HL-60/S4 treated with phorbol 12-myristate 13-acetate at 8.2 ng/mL for 4 days and 3 days (cell line): ENCODE results near the gene PLAC9.

Source experiments
- in situ Hi-C: fragments of 300-500 bp; cut with MboI; formaldehyde crosslinking; loops from 2 replicates; pipeline ENCODE4 v1.15.0; 2022; ENCODE audit warnings: low sequenced_read_pairs

PLAC9 gene

DNA sequence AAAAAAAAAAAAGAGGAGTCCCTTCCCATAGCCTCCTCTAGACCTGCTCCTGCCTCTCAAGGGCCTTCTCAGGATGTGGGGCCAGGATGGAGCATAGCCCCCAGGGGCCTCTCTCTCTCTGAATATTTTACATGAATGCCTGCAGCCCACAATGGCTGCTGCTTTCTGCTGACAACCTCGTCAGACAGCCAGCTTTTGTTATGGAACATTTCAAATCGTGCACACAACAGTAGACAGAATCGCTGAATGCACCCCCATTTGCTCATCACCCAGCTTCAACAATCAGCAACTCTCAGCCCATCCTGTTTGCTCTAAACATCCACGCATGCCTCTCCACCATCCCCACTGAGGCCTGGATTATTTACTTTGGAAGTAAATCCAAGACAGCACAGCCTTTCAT, 5.4 kb downstream of the PLAC9 start:
- in situ Hi-C loops: no loop called here

DNA sequence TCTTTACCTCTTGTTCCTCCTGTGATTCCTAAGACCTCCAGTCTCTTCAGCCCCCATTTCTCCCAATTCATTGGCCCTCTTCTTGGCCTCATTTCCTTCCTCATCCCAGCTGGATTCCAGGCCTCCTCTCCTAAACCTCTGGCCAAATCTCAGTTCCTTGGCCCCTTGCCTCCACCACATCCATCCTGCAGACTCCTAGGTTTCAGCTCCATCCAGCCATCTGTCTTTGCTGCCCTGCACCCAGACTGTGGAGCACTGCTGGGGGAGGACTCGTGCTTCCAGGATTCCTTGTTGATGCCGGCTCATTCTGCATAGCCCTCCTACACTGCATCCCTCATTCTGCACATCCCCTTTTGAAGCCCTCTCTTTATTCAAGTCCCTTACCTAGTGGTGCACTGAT, 6.7 kb downstream of the PLAC9 start:
- in situ Hi-C loops: no loop called here

DNA sequence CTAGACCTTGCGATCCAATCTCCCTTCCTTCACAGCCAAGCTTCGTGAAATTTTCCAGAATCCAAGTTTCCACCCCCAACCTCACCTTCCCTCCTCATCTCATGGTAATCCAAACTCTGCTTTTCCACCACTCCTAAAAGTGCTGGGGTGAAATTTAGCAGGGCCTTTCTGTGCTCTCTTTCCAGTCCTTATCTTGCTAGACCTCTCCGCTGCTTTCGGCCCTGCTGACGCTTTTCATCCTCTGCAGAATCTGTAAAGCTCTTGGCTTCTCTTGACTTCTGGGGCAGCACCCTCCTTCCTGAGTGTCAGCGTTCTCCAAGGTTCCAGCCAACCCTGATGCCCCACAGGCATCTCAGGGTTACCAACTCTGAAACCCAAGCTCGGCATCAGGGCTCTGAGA, 7.7 kb downstream of the PLAC9 start:
- in situ Hi-C loops: loop anchor here (10.0 kb wide), 1 partner anchor 645 kb away; no protein-coding TSS in a partner anchor

DNA sequence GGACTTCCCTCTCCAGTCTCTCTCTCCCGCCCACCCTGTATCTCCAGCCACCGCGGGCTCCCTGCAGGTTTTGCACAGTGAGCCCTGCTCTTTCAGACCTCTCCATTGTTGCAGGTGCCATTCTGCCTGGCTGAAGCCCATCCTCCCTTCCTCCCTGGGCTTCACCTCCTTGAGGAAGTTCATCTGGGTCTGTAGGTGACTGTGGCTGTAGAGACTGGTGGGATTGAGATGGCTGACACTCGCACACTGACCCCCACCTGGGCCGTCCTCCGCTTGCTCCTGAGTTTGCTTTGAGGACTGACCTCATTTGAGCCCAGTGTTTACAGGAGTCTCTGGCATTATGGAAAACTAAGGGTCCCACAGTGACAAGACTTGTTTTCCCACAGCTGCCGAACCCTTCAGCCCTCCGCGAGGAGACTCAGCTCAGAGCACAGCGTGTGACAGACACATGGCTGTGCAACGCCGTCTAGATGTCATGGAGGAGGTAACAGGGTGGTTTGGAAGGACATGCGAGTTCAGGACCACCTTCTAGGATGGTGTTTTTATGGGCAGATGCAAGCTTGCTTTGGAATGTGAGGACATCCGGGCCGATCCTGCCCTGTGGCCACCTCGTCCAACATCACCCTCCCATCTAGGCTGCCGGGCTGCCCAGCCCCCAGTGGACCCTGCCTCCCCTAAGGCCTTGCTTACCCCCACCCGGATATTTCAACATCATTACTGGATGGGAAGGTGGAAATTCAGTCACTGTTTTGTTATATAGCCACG, 9.3 kb downstream of the PLAC9 start:
- in situ Hi-C loops: loop anchor here (10.0 kb wide), 1 partner anchor 647 kb away; no protein-coding TSS in a partner anchor

DNA sequence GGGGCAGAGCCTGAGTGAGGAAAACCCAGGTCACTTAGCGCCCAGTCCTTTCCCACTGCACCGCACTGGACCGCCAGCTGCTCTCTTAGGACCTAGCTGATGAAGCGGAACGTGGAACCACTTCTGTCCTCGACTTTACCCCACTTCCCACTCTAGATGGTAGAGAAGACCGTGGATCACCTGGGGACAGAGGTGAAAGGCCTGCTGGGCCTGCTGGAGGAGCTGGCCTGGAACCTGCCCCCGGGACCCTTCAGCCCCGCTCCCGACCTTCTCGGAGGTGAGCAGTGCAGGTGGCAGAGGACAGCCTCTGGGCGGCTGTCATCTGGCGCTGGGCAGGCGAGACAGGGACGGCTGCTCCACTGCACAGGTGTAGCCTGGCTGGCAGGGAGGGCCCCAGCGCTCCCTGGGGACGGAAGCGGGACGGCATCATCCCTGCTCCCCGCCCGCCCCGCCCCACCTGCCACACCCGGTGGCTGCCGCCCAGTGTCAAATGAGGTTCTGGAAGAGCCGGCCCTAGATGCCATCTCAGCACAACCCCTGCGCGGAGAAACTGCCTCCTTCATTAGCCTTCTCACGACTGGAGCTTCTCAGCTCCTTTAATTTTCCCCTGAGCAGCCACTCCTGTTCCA, 11.7 kb downstream of the PLAC9 start:
- in situ Hi-C loops: loop anchor here (10.0 kb wide), 1 partner anchor 649 kb away; no protein-coding TSS in a partner anchor

DNA sequence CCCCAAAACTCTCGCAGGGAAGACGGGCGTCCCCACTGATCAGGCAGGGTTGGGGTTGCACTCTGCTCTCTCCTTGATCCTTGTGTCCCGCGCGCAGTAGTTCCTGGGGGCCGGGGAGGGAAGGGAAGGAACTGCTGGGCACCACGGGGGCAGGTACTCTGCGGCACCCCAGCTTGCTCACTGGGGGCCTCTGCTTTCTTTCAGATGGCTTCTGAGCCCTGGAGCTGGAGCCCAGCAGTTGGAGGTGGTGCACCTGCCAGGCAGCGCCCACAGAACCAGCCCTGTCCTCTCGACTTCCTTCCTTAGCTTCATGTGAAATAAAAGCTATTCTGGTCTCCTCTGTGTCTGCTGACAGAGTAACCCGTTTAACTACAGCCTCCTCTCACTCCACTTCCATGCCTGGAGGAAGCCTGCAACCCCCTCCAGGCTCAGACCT, 12.2 kb downstream of the PLAC9 start:
- in situ Hi-C loops: loop anchor here (10.0 kb wide), 1 partner anchor 650 kb away; no protein-coding TSS in a partner anchor

DNA sequence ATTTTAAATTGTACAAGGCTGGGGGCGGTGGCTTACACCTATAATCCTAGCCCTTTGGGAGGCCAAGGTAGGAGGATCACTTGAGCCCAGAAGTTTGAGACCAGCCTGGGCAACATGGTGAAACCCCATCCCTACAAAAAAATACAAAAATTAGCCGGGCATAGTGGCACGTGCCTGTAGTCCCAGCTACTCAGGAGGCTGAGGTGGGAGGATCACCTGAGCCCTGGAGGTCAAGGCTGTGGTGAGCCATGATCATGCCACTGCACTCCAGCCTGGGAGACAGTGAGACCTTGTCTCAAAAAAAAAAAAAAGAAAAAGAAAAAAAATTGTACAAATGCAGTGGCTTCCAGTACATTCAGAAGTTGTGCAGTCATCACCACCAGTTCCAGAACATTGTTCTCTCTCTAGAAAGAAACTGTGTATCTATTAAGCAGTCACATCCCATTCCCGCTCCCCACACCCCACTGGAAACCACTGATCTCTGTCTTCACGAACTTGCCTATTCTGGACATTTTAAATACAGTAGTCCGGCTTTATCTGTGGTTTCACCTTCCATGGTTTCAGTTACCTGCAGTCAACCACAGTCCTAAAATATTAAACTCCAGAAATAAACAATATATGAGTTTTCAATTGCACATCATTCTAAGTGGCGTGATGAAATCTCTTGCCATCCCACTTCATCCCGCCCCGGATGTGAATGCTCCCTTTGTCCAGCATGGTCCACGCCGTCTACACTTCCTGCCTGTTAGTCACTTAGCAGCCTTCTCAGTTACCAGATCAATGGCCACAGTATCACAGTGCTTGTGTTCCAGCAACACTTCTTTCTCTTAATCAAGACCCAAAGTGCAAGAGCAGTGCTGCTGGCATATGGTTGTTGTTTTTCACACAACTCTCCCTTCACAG, 13.1 kb downstream of the PLAC9 start:
- in situ Hi-C loops: loop anchor here (10.0 kb wide), 1 partner anchor 651 kb away; no protein-coding TSS in a partner anchor

DNA sequence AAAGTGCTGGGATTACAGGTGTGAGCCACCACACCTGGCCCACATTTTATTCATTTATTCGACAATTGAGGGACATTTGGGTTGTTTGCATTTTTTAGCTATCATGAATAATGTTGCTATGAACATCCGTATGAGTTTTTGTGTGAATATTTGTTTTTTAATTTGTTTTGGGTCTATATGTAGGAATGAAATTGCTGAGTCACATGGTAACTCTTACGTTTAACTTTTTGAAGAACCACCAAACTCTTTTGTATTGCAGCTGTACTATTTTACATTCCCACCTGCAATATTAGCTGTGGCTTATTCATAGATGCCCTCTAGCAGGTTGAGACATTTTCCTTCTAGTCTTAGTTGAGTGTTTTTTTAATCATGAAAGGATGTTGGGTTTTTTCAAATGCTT, 14.4 kb downstream of the PLAC9 start:
- in situ Hi-C loops: loop anchor here (10.0 kb wide), 1 partner anchor 652 kb away; no protein-coding TSS in a partner anchor

DNA sequence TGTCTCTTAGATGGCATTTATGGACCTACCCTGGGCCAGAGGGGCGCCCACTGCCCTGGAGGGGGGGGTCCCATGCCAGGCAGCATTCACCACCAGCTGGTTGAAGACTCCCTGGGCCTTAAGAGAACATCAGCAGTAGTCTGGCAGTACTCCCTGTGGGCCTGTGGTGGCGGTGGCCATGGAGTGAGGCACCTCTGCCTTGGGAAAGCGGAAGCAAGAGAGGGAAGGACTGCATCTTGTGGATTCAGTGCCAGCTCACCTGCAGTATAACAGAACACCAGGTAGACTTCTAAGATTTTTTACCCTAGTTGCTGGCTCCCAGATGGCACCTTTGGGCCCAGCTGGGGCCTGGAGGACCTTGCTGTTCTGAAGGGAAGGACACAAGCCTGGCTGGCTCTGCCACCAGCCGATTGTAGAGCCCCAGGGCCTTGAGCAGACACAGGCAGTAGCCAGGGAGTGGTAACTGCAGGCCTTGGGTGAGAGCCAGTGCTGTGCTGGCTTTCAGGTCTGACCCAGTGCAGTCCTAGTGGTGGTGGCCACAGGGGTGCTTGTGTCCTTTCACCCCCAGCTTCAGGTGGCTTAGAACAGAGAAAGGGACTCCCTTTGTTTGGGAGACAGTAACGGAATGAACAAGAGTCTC, 15.8 kb downstream of the PLAC9 start:
- in situ Hi-C loops: loop anchor here (10.0 kb wide), 1 partner anchor 653 kb away; no protein-coding TSS in a partner anchor

DNA sequence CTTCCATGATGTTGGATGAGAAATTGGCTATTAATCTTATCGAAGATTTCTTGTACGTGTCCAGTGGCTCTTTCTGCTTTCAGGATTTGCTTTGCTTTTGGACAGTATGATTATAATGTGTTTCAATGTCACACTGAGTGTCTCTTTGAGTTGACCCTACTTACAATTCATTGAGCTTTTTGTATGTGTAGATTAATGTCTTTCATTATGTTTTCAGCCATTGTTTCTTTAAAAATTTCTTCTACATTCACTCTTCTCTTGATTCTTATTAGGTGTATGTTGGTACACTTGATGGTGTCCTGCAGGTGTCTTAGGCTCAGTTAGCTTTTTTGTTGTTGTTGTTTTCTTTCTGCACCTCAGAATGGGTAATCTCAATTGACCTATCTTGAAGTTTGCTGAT, 16.6 kb downstream of the PLAC9 start:
- in situ Hi-C loops: loop anchor here (10.0 kb wide), 1 partner anchor 654 kb away; no protein-coding TSS in a partner anchor

DNA sequence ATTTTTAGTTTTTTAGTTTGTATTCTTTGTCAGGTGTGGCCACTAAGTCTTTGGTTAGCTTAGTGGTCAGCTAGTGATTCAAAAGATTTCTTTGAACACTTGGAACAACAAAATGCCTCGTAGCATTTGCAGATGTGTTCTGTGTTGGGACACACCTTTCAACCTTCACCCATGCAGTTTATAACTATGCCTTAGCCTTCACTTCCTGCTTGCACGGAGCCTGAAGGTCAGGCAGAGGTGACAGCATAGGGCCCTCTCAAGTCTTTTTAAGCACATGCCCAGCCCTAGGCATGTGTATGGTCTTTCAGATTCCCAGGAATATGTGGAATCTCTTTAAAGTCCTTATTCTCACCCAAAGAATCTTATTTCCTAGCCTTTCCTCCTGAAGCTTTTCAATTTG, 17.6 kb downstream of the PLAC9 start:
- in situ Hi-C loops: loop anchor here (10.0 kb wide), 1 partner anchor 55 kb away; the partner anchor contains the start of gene ANXA11

DNA sequence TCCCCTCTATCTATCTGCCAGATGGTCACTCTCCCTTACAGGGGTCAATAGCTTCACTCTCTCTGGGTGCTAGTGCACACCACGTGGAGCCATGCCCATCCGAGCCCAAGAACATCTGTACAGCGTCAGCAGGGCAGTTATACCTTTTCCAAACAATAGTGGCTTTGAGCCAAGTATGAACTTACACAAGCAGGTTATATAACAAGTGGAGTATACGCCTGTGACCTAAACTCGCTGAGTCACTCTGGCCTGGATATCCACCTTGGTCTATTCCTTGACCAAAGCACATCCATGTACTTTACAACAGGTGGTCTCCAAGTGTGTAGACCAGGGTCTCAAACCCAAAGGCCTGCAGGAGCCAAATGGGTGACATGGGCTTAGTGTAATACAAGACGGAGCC, 20.3 kb downstream of the PLAC9 start:
- in situ Hi-C loops: loop anchor here (10.0 kb wide), 1 partner anchor 52 kb away; the partner anchor contains the start of gene ANXA11

DNA sequence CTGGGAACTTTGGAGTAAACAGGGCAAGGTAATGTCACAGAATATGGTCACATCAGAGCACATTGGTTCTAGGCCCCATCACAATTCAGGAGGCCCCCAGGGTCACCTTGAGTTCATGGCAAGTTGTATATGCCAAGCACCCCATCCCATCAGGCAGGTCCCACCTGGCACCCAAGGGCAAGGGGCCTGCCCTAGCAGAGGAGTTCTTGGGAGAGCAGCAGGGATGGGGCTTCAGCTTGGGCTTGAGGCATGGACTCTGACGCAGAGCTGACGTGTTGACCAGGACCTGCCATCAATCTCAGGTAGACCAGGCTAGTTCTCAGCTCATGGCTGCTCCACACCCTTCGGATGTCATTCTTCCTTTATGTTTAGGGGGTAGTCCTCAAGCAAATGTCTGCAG, 20.9 kb downstream of the PLAC9 start:
- in situ Hi-C loops: loop anchor here (10.0 kb wide), 1 partner anchor 51 kb away; the partner anchor contains the start of gene ANXA11

DNA sequence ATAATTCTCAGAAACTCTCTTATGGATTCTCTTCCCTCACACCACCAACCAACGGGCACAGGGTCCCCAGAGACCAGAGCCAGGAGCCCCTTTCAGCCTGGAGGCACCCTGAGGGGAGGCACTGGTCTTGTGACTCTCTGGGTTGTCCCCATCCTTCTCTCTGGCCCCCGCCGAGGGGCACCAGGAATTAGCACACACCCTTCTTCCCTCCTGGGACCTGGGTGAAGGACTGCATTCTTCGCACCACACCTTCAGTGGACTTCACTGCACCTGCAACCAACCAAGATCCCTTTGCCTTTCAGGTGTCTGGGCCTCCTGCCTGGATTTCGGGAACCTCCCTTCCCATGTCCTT, 22.1 kb downstream of the PLAC9 start:
- in situ Hi-C loops: loop anchor here (10.0 kb wide), 1 partner anchor 50 kb away; the partner anchor contains the start of gene ANXA11

DNA sequence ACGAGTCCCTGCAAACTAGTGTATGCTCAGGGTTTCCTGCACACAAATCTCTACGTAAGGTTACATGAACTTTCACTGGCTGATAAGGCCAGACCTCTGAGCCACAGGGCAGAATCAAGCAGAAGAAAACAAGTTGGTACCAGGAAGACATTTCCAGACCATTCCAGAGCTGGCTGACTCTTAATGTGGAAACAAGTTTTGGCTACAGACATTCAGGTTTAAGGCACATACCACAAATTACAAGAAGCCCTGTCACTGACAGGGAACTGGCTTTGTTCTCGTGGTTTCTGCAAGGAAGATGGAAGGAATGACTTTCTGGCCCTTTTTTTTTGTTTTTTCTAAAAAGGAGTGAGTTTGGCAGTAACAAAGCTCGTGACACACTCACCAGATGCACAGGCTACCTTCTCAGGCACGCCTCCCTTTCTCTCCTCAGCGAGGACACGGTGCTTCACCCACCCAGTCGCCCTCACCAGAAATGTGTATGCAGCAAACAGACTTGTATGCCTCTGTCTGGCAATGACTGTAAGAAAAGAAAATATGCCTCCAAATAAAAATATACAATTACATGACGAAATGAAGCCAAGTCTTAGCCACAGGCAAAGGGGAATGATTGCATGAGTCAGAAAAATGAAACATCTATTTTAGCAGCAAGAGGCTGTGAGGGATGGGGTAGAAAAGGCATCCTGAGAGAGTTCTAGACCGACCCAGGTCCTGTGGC, 22.6 kb downstream of the PLAC9 start:
- in situ Hi-C loops: loop anchor here (10.0 kb wide), 1 partner anchor 50 kb away; the partner anchor contains the start of gene ANXA11

DNA sequence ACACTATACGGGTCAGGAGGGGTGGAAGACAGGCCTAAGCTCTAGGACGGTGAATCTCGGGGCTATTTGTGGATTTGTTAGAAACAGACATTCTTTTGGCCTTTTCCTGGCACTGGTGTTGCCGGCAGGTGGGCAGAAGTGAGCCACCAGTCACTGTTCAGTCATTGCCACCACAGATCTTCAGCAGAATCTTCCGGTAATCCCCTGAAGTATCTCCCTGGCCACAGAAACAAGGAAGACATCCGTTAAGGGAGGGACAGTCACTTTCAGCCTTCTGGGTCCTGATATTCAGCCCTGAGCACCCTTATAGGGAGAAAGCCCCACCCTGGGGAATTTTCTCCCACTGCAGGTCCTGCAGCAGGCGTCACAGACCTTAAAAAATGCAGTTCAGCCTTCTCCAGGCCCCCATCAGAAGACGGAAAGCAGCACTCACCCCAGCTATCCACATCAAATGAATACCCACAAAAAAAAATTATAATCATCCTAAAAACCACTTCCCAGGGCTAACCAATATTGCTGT, 23.2 kb downstream of the PLAC9 start:
- in situ Hi-C loops: loop anchor here (10.0 kb wide), 1 partner anchor 49 kb away; the partner anchor contains the start of gene ANXA11

DNA sequence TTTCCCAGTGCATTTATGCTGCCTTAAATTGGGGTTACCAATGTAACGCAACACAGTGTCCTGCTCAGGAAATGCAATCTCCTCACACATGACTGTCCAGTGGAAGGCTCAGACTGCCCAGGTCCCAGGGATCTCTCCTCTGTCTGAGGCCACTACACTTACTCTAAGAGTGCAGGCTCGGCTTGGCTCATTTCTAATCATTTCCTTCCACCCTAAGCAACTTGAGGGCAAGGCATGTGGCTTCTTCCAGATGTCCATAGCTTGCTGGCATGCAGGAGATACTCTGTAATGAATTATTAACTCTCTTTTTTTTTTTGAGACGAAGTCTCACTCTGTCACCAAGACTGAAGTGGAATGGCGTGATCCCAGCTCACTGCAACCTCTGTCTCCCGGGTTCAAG, 23.7 kb downstream of the PLAC9 start:
- in situ Hi-C loops: loop anchor here (10.0 kb wide), 1 partner anchor 49 kb away; the partner anchor contains the start of gene ANXA11

DNA sequence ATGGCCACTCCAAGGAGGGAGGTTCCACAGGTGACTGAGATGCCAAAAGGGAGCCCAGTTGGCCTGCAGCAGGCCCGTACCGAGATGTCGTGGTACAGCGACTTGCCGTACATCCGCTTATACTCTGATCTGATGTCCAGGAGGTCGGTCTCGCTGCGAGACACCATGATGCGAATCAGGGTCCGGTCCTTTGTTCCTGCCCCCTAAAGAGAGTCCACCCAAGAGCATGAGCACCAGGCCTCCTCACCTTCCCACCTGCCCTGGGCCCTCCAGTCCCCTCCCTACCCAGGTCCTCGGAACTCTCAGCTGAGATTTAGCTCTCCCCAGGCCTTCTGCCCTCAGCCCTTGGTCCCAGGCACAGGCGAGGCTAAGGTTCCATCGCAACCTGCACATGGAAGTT, 25.0 kb downstream of the PLAC9 start:
- in situ Hi-C loops: loop anchor here (10.0 kb wide), 1 partner anchor 47 kb away; the partner anchor contains the start of gene ANXA11

DNA sequence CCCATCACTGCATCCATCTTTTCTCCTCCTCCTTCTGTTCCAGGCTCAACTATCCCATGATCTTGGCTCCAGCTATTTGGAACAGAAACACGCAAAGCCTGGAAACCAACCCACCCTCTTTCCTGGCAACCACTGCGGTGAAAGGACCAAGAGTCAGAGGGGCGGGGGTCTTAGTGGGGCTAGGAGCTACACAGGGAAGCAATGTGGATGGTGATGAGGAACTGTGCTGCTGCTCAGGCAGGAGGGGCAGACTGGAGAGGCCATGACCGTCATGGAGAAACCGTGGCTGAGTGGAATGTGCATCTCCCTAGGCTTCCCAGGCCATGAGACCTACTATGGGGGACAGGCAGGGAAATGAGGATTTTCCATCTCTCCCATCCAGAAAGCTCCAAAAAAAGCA, 25.6 kb downstream of the PLAC9 start:
- in situ Hi-C loops: loop anchor here (10.0 kb wide), 1 partner anchor 47 kb away; the partner anchor contains the start of gene ANXA11
